ENCODE data around the gene UGCG. TPM values are rescaled to one million over a fixed set of nuclear protein-coding genes. Genes with fewer than 3 reads are reported as not detected.
A peak's percentile ranks its signal among the peaks of the same experiment; 100 is the strongest.

UGCG gene
- total RNA-seq, 1 experiment from 2014 or later: 75.5 TPM

- Mint-ChIP-seq H3K4me3 (ENCODE audit: low read depth, unreplicated experiment) (no peak overlapping the region), H3K9me3 (ENCODE audit: low read depth, unreplicated experiment) (peaks cover 5% of the 10 kb centered on the region), H3K4me1 (ENCODE audit: low read depth, unreplicated experiment) (no peaks in the 10 kb centered on the region), H3K27me3 (ENCODE audit: unreplicated experiment) (no peaks in the 10 kb centered on the region), H3K27ac (ENCODE audit: unreplicated experiment) (peak overlapping the region; percentile 85), H3K36me3 (ENCODE audit: insufficient read depth, unreplicated experiment) (peaks cover 4% of the 10 kb centered on the region)
- TF ChIP-seq, protein P1, sequence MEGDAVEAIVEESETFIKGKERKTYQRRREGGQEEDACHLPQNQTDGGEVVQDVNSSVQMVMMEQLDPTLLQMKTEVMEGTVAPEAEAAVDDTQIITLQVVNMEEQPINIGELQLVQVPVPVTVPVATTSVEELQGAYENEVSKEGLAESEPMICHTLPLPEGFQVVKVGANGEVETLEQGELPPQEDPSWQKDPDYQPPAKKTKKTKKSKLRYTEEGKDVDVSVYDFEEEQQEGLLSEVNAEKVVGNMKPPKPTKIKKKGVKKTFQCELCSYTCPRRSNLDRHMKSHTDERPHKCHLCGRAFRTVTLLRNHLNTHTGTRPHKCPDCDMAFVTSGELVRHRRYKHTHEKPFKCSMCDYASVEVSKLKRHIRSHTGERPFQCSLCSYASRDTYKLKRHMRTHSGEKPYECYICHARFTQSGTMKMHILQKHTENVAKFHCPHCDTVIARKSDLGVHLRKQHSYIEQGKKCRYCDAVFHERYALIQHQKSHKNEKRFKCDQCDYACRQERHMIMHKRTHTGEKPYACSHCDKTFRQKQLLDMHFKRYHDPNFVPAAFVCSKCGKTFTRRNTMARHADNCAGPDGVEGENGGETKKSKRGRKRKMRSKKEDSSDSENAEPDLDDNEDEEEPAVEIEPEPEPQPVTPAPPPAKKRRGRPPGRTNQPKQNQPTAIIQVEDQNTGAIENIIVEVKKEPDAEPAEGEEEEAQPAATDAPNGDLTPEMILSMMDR (IDR thresholded peaks at IDR 0.05; ENCODE audit: unreplicated experiment): no peak
- CTCF ChIA-PET: no interaction called here
- intact Hi-C loops (cut with micrococcal nuclease; ENCODE audit: unreplicated experiment): no loop called here
- DNase-seq: peak; percentile 5
- no TSS peak for BruUV-seq (replicated peaks)
These were observed 29.6 kb upstream of the UGCG start for GRCh38 chr9:111866976-111867375.

- Mint-ChIP-seq H3K27me3 (ENCODE audit: unreplicated experiment) (no peaks in the 10 kb centered on the region), H3K27ac (ENCODE audit: unreplicated experiment) (no peak overlapping the region), H3K4me3 (ENCODE audit: low read depth, unreplicated experiment) (no peak overlapping the region), H3K36me3 (ENCODE audit: insufficient read depth, unreplicated experiment) (peaks cover 4% of the 10 kb centered on the region), H3K4me1 (ENCODE audit: low read depth, unreplicated experiment) (no peaks in the 10 kb centered on the region), H3K9me3 (ENCODE audit: low read depth, unreplicated experiment) (peaks cover 5% of the 10 kb centered on the region)
- intact Hi-C loops (cut with micrococcal nuclease; ENCODE audit: unreplicated experiment): no loop called here
- CTCF ChIA-PET: interaction anchor here (0.6 kb wide), 1 partner anchor 13 kb away, joined by 3 read pairs; no protein-coding TSS in a partner anchor
- TF ChIP-seq, protein P1 (IDR thresholded peaks at IDR 0.05; ENCODE audit: unreplicated experiment): no peak
- no peak for DNase-seq
- no TSS peak for BruUV-seq (replicated peaks)
These were observed 28.1 kb upstream of the UGCG start for GRCh38 chr9:111868475-111868874.

- no peak for DNase-seq
- TF ChIP-seq, protein P1 (IDR thresholded peaks at IDR 0.05; ENCODE audit: unreplicated experiment): no peak
- CTCF ChIA-PET: interaction anchor here (0.5 to 0.6 kb wide), 2 partner anchors 42 to 968 kb away, joined by 4 read pairs; no protein-coding TSS in a partner anchor
- H3K9me3 Mint-ChIP-seq (ENCODE audit: low read depth, unreplicated experiment): peaks cover 6% of the 10 kb centered on the region
- no TSS peak for BruUV-seq (replicated peaks)
- H3K27me3 Mint-ChIP-seq (ENCODE audit: unreplicated experiment): no peaks in the 10 kb centered on the region
- H3K36me3 Mint-ChIP-seq (ENCODE audit: insufficient read depth, unreplicated experiment): peaks cover 4% of the 10 kb centered on the region
- no peaks in the 10 kb centered on the region for H3K4me1 Mint-ChIP-seq (ENCODE audit: low read depth, unreplicated experiment)
- no peak overlapping the region for H3K4me3 Mint-ChIP-seq (ENCODE audit: low read depth, unreplicated experiment)
- intact Hi-C loops (cut with micrococcal nuclease; ENCODE audit: unreplicated experiment): no loop called here
- no peak overlapping the region for H3K27ac Mint-ChIP-seq (ENCODE audit: unreplicated experiment)
These were observed 25.7 kb upstream of the UGCG start for GRCh38 chr9:111870774-111871498.

- BruUV-seq (replicated peaks): no TSS peak
- TF ChIP-seq, protein P1 (IDR thresholded peaks at IDR 0.05; ENCODE audit: unreplicated experiment): no peak
- no peaks in the 10 kb centered on the region for H3K27me3 Mint-ChIP-seq (ENCODE audit: unreplicated experiment)
- H3K9me3 Mint-ChIP-seq (ENCODE audit: low read depth, unreplicated experiment): peaks cover 6% of the 10 kb centered on the region
- peaks cover 4% of the 10 kb centered on the region for H3K36me3 Mint-ChIP-seq (ENCODE audit: insufficient read depth, unreplicated experiment)
- intact Hi-C loops (cut with micrococcal nuclease; ENCODE audit: unreplicated experiment): no loop called here
- no peak overlapping the region for H3K4me3 Mint-ChIP-seq (ENCODE audit: low read depth, unreplicated experiment)
- H3K27ac Mint-ChIP-seq (ENCODE audit: unreplicated experiment): no peak overlapping the region
- DNase-seq: no peak
- CTCF ChIA-PET: no interaction called here
- H3K4me1 Mint-ChIP-seq (ENCODE audit: low read depth, unreplicated experiment): no peaks in the 10 kb centered on the region
These were observed 25.1 kb upstream of the UGCG start for GRCh38 chr9:111871499-111871855.
